ENCODE measurements around the gene PCLAF. TPM values are rescaled to one million over a fixed set of nuclear protein-coding genes. Genes with fewer than 3 reads are reported as not detected.

The PCLAF gene
- total and polyA plus RNA-seq, 2 donors (not counting 3 experiments of a cell fraction or from before 2014, with no cell fraction given) = 54.7 to 55.2 TPM

- DNase-seq (ENCODE audit: low read depth, low spot score) = peak; percentile 88
- Histone ChIP-seq H2AFZ (ENCODE audit: low read depth, low read length) (no peak overlapping the region), H3K4me3 (replicated peaks in 1 of 3; ENCODE audit: insufficient read depth in 1 of 3, low read depth in 1 of 3, low read length in 3 of 3) (no peak overlapping the region), H3K9me1 (replicated peaks; ENCODE audit: control insufficient read depth, extremely low read depth, insufficient read depth, low read length) (no peaks in the 10 kb centered on the region), H3K9me3 (replicated peaks; ENCODE audit: control insufficient read depth, insufficient read depth, low read length) (no peaks in the 10 kb centered on the region), H4K20me1 (replicated peaks; ENCODE audit: control insufficient read depth, extremely low read depth, insufficient read depth, low read length) (peaks cover 3% of the 10 kb centered on the region), H3K27ac (ENCODE audit: insufficient read depth, low read depth, low read length) (peak overlapping the region; percentile 76), H3K4me2 (ENCODE audit: insufficient read depth, low read length) (peak overlapping the region; percentile 32), H3K79me2 (ENCODE audit: control insufficient read depth, insufficient read depth, low read length) (peaks cover 63% of the 10 kb centered on the region), H3K27me3 (ENCODE audit: control insufficient read depth in 2 of 2, insufficient read depth in 2 of 2, low read length in 2 of 2) (no peaks in the 10 kb centered on the region), H3K4me1 (ENCODE audit: control insufficient read depth, extremely low read depth, insufficient read depth, low read length) (peaks cover 9% of the 10 kb centered on the region), H3K36me3 (ENCODE audit: control insufficient read depth in 2 of 2, extremely low read depth in 1 of 2, insufficient read depth in 2 of 2, low read length in 2 of 2) (peaks cover 0 to 2% of the 10 kb centered on the region in 2 experiments), H3K9ac (replicated peaks; ENCODE audit: extremely low read depth, insufficient read depth, low read length) (peak overlapping the region; percentile 28)
- FAIRE-seq = peak; percentile 33
- dilution Hi-C loops (cut with MboI; ENCODE audit: extremely low pct_ligation_motif_present, low sequenced_read_pairs) (no loop called here), intact Hi-C loops (cut with micrococcal nuclease) (loop anchor here (1.0 kb wide), 1 partner anchor 89 kb away; no protein-coding TSS in a partner anchor)
- ChIA-PET CTCF (interaction anchor here (0.9 to 1.6 kb wide), 8 partner anchors 10 to 188 kb away, joined by 3 to 8 read pairs (median 4); partner anchors contain the start of gene CSNK1G1), POLR2A (interaction anchor here (0.6 kb wide), 1 partner anchor 92 kb away, joined by 11 read pairs; no protein-coding TSS in a partner anchor)
- no TSS peak for BruUV-seq (replicated peaks)
- TF ChIP-seq JUN (IDR thresholded peaks at IDR 0.05; ENCODE audit: borderline replicate concordance, insufficient read depth, insufficient read length, low read depth) (peak; percentile 88), FOS (IDR thresholded peaks at IDR 0.05; ENCODE audit: borderline replicate concordance, insufficient read depth, low read length) (peak; percentile 41), MAX (IDR thresholded peaks at IDR 0.05; ENCODE audit: insufficient read depth, insufficient read length) (no peak), POLR2AphosphoS5 (IDR thresholded peaks at IDR 0.05; ENCODE audit: insufficient read depth, low read depth, low read length) (no peak)
Measured at GRCh38 chr15:64337761-64338160, 43.5 kb downstream of the PCLAF start.

GRCh38 chr15:64333986-64334929 lies 47.0 kb downstream of the PCLAF start:
- Histone ChIP-seq H3K4me3 (replicated peaks in 1 of 3; ENCODE audit: insufficient read depth in 1 of 3, low read depth in 1 of 3, low read length in 3 of 3) (no peak overlapping the region), H3K27ac (ENCODE audit: insufficient read depth, low read depth, low read length) (no peak overlapping the region), H3K4me1 (ENCODE audit: control insufficient read depth, extremely low read depth, insufficient read depth, low read length) (peaks cover 9% of the 10 kb centered on the region), H3K9ac (replicated peaks; ENCODE audit: extremely low read depth, insufficient read depth, low read length) (no peak overlapping the region), H3K36me3 (ENCODE audit: control insufficient read depth in 2 of 2, extremely low read depth in 1 of 2, insufficient read depth in 2 of 2, low read length in 2 of 2) (no peaks in the 10 kb centered on the region), H3K79me2 (ENCODE audit: control insufficient read depth, insufficient read depth, low read length) (peaks cover 43% of the 10 kb centered on the region), H3K27me3 (ENCODE audit: control insufficient read depth in 2 of 2, insufficient read depth in 2 of 2, low read length in 2 of 2) (no peaks in the 10 kb centered on the region), H3K9me1 (replicated peaks; ENCODE audit: control insufficient read depth, extremely low read depth, insufficient read depth, low read length) (no peaks in the 10 kb centered on the region), H4K20me1 (replicated peaks; ENCODE audit: control insufficient read depth, extremely low read depth, insufficient read depth, low read length) (no peaks in the 10 kb centered on the region), H3K4me2 (ENCODE audit: insufficient read depth, low read length) (no peak overlapping the region), H2AFZ (ENCODE audit: low read depth, low read length) (no peak overlapping the region), H3K9me3 (replicated peaks; ENCODE audit: control insufficient read depth, insufficient read depth, low read length) (no peaks in the 10 kb centered on the region)
- TF ChIP-seq MYC (IDR thresholded peaks at IDR 0.05; ENCODE audit: low read depth, low read length) = no peak
- TF ChIP-seq FOS (IDR thresholded peaks at IDR 0.05; ENCODE audit: borderline replicate concordance, insufficient read depth, low read length) = no peak
- no peak for TF ChIP-seq GATA2 (IDR thresholded peaks at IDR 0.05; ENCODE audit: insufficient read depth, insufficient read length, low read depth, low read length)
- TF ChIP-seq CTCF (IDR thresholded peaks at IDR 0.05; ENCODE audit: extremely low read depth in 1 of 2, insufficient read depth in 1 of 2, low read depth in 1 of 2, low read length in 2 of 2) = no peak
- TF ChIP-seq MAX (IDR thresholded peaks at IDR 0.05; ENCODE audit: insufficient read depth, insufficient read length) = no peak
- no peak for TF ChIP-seq POLR2AphosphoS5 (IDR thresholded peaks at IDR 0.05; ENCODE audit: insufficient read depth, low read depth, low read length)
- no peak for TF ChIP-seq POLR2A (IDR thresholded peaks at IDR 0.05; ENCODE audit: low read depth, low read length)
- TF ChIP-seq JUN (IDR thresholded peaks at IDR 0.05; ENCODE audit: borderline replicate concordance, insufficient read depth, insufficient read length, low read depth) = no peak
- TF ChIP-seq EZH2 (IDR thresholded peaks at IDR 0.05; ENCODE audit: borderline replicate concordance, low read depth, low read length, severe bottlenecking) = no peak
- DNase-seq (ENCODE audit: low read depth, low spot score) (no peak), FAIRE-seq (no peak)
- POLR2A ChIA-PET = no interaction called here
- BruUV-seq (replicated peaks) = no TSS peak
- intact Hi-C loops (cut with micrococcal nuclease) (no loop called here), dilution Hi-C loops (cut with MboI; ENCODE audit: extremely low pct_ligation_motif_present, low sequenced_read_pairs) (no loop called here)
- CTCF ChIA-PET = interaction anchor here (1.0 kb wide), 1 partner anchor 16 kb away, joined by 3 read pairs; no protein-coding TSS in a partner anchor

Measured in endothelial cell of umbilical vein (primary cell).